ENCODE measurements around the gene KDM5B.

- no peak for TF ChIP-seq ZNF274 (IDR thresholded peaks at IDR 0.05; ENCODE audit: low read depth, low read length)
- TF ChIP-seq CTCF (IDR thresholded peaks at IDR 0.05 in 2 of 3, conservative IDR thresholded peaks at IDR 0.05 in 1 of 3; ENCODE audit: borderline replicate concordance in 1 of 3, insufficient read depth in 1 of 3, low read depth in 2 of 3, low read length in 2 of 3) = no peak
- TF ChIP-seq POLR2AphosphoS5 (IDR thresholded peaks at IDR 0.05; ENCODE audit: low read depth, low read length) = no peak
- no peak for TF ChIP-seq JUND (IDR thresholded peaks at IDR 0.05)
- no peak for TF ChIP-seq EZH2phosphoT487 (IDR thresholded peaks at IDR 0.05; ENCODE audit: borderline replicate concordance)
- TF ChIP-seq REST (IDR thresholded peaks at IDR 0.05; ENCODE audit: low read depth) = no peak
- no peak for TF ChIP-seq CEBPB (IDR thresholded peaks at IDR 0.05; ENCODE audit: low read depth)
- no peak for TF ChIP-seq ZFX (IDR thresholded peaks at IDR 0.05)
- TF ChIP-seq CBX3 (IDR thresholded peaks at IDR 0.05; ENCODE audit: low read depth) = no peak
- TF ChIP-seq POLR2A (IDR thresholded peaks at IDR 0.05; ENCODE audit: borderline replicate concordance, extremely low read depth, insufficient read depth, insufficient read length) = no peak
These were observed 103.6 kb downstream of the KDM5B start for GRCh38 chr1:202704601-202705000.

Measured in HCT116 (cell line).